ENCODE data around the gene LLGL2.
"Not testable (repeated sequence)": the region's sequence is repeated elsewhere in the genome, so short reads cannot be mapped to it uniquely, and the experiment has no call there.

Gene LLGL2

GRCh38 chr17:75524970-75525805 is at the start of gene LLGL2:
Gene LLGL2, plus strand, starts transcription at chr17:75525697. Its CDS starts 17,730 bp downstream, at chr17:75543427.
- peaks cover 28 to 43% (median 36%) of the 10 kb centered on the region in 11 experiments for H3K36me3 ChIP-seq
- H3K4me1 ChIP-seq = peaks cover 12 to 35% (median 27%) of the 10 kb centered on the region in 10 experiments; a peak in 19 of 20 replicates
- no peak for TF ChIP-seq Cebpa-rat (IDR thresholded peaks at IDR 0.05)
- no peaks in the 10 kb centered on the region for H3K9me3 ChIP-seq (replicated peaks in 1 of 11)
- peak within 1 kb of the TSS; percentile 69 to 90 (median 86) for H3K4me3 ChIP-seq
- peak within 1 kb of the TSS; percentile 94 to 100 (median 99) for H3K4me2 ChIP-seq
- H3K9ac ChIP-seq = peak within 1 kb of the TSS; percentile 61 to 85 (median 77)
- peak within 1 kb of the TSS in 10 of 11 experiments; percentile 40 to 67 (median 60); a peak in 19 of 22 replicates for H3K27ac ChIP-seq
- peaks cover 0 to 60% (median 28%) of the 10 kb centered on the region in 11 experiments; a peak in 18 of 22 replicates for H4K20me1 ChIP-seq
- H3K27me3 ChIP-seq = peaks cover 10 to 17% (median 16%) of the 10 kb centered on the region in 11 experiments; a peak in 21 of 22 replicates

- no peak for TF ChIP-seq Cebpa-rat (IDR thresholded peaks at IDR 0.05)
- Histone ChIP-seq H3K36me3 (peaks cover 34 to 76% (median 46%) of the 10 kb centered on the region in 11 experiments; a peak in 21 of 22 replicates), H3K9ac (peak overlapping the region in 9 of 11 experiments; percentile 7 to 57 (median 38); a peak in 9 of 22 replicates), H3K9me3 (replicated peaks in 1 of 11) (no peaks in the 10 kb centered on the region), H3K4me2 (peak overlapping the region; percentile 62 to 95 (median 79)), H3K4me3 (peak overlapping the region in 1 of 10 experiments; percentile 26; a peak in 1 of 20 replicates), H3K27ac (peak overlapping the region in 9 of 11 experiments; percentile 9 to 76 (median 46); a peak in 15 of 22 replicates), H3K4me1 (peaks cover 72 to 97% (median 95%) of the 10 kb centered on the region in 10 experiments), H3K27me3 (no peaks in the 10 kb centered on the region), H4K20me1 (peaks cover 0 to 28% (median 10%) of the 10 kb centered on the region in 11 experiments; a peak in 8 of 22 replicates)
Observed at GRCh38 chr17:75475851-75476250, 49.6 kb upstream of the LLGL2 start.

GRCh38 chr17:75476271-75476671 is 49.2 kb upstream of the LLGL2 start:
- no peak overlapping the region for H3K4me3 ChIP-seq
- peak overlapping the region in 8 of 11 experiments; percentile 9 to 76 (median 42); a peak in 13 of 22 replicates for H3K27ac ChIP-seq
- no peak for TF ChIP-seq Cebpa-rat (IDR thresholded peaks at IDR 0.05)
- H3K27me3 ChIP-seq = no peaks in the 10 kb centered on the region
- peaks cover 0 to 28% (median 10%) of the 10 kb centered on the region in 11 experiments; a peak in 8 of 22 replicates for H4K20me1 ChIP-seq
- H3K9ac ChIP-seq = peak overlapping the region in 8 of 11 experiments; percentile 19 to 57 (median 46); a peak in 10 of 22 replicates
- peaks cover 34 to 76% (median 48%) of the 10 kb centered on the region in 11 experiments; a peak in 21 of 22 replicates for H3K36me3 ChIP-seq
- peaks cover 72 to 97% (median 95%) of the 10 kb centered on the region in 10 experiments for H3K4me1 ChIP-seq
- no peaks in the 10 kb centered on the region for H3K9me3 ChIP-seq (replicated peaks in 1 of 11)
- H3K4me2 ChIP-seq = peak overlapping the region; percentile 62 to 95 (median 79)

- no peaks in the 10 kb centered on the region for H3K27me3 ChIP-seq
- no peaks in the 10 kb centered on the region for H3K9me3 ChIP-seq (replicated peaks in 1 of 11)
- TF ChIP-seq Cebpa-rat (IDR thresholded peaks at IDR 0.05) = no peak
- peaks cover 30 to 70% (median 44%) of the 10 kb centered on the region in 11 experiments; a peak in 21 of 22 replicates for H3K36me3 ChIP-seq
- H3K27ac ChIP-seq = peak overlapping the region in 6 of 11 experiments; percentile 4 to 47 (median 30); a peak in 8 of 22 replicates
- H3K4me3 ChIP-seq = no peak overlapping the region
- peaks cover 0 to 28% (median 10%) of the 10 kb centered on the region in 11 experiments; a peak in 8 of 22 replicates for H4K20me1 ChIP-seq
- H3K9ac ChIP-seq = peak overlapping the region in 6 of 11 experiments; percentile 11 to 49 (median 26); a peak in 7 of 22 replicates
- peak overlapping the region; percentile 42 to 95 (median 78) for H3K4me2 ChIP-seq
- peaks cover 73 to 97% (median 95%) of the 10 kb centered on the region in 10 experiments for H3K4me1 ChIP-seq
Observed at GRCh38 chr17:75476752-75477489, 48.6 kb upstream of the LLGL2 start.

GRCh38 chr17:75477490-75477862 is 48.0 kb upstream of the LLGL2 start:
- Histone ChIP-seq H3K36me3 (peaks cover 25 to 66% (median 39%) of the 10 kb centered on the region in 11 experiments; a peak in 21 of 22 replicates), H3K4me1 (peaks cover 76 to 97% (median 95%) of the 10 kb centered on the region in 10 experiments), H3K9ac (peak overlapping the region in 1 of 11 experiments; percentile 25; a peak in 2 of 22 replicates), H3K4me2 (peak overlapping the region; percentile 42 to 95 (median 78)), H3K27ac (peak overlapping the region in 5 of 11 experiments; percentile 4 to 47 (median 20); a peak in 5 of 22 replicates), H4K20me1 (peaks cover 0 to 28% (median 10%) of the 10 kb centered on the region in 11 experiments; a peak in 8 of 22 replicates)
- not testable (repeated sequence) for H3K4me3 ChIP-seq; H3K9me3 ChIP-seq (replicated peaks in 1 of 11); H3K27me3 ChIP-seq

- peaks cover 20 to 64% (median 35%) of the 10 kb centered on the region in 11 experiments; a peak in 20 of 22 replicates for H3K36me3 ChIP-seq
- TF ChIP-seq Cebpa-rat (IDR thresholded peaks at IDR 0.05) = no peak
- H3K9ac ChIP-seq = peak overlapping the region in 1 of 11 experiments; percentile 21; a peak in 1 of 22 replicates
- H4K20me1 ChIP-seq = peaks cover 0 to 28% (median 10%) of the 10 kb centered on the region in 11 experiments; a peak in 8 of 22 replicates
- peak overlapping the region in 7 of 11 experiments; percentile 8 to 40 (median 20); a peak in 10 of 22 replicates for H3K4me2 ChIP-seq
- peaks cover 85 to 97% (median 95%) of the 10 kb centered on the region in 10 experiments for H3K4me1 ChIP-seq
- no peak overlapping the region for H3K4me3 ChIP-seq
- H3K9me3 ChIP-seq (replicated peaks in 1 of 11) = no peaks in the 10 kb centered on the region
- no peaks in the 10 kb centered on the region for H3K27me3 ChIP-seq
- peak overlapping the region in 6 of 11 experiments; percentile 15 to 43 (median 34); a peak in 5 of 22 replicates for H3K27ac ChIP-seq
Observed at GRCh38 chr17:75478508-75478907, 47.0 kb upstream of the LLGL2 start.

- Histone ChIP-seq H3K4me1 (peaks cover 89 to 95% (median 93%) of the 10 kb centered on the region in 10 experiments), H3K36me3 (peaks cover 4 to 51% (median 20%) of the 10 kb centered on the region in 11 experiments; a peak in 16 of 22 replicates), H3K27me3 (no peaks in the 10 kb centered on the region), H3K9me3 (replicated peaks in 1 of 11) (no peaks in the 10 kb centered on the region), H3K9ac (peak overlapping the region in 10 of 11 experiments; percentile 35 to 70 (median 56); a peak in 15 of 22 replicates), H4K20me1 (peaks cover 0 to 20% (median 10%) of the 10 kb centered on the region in 11 experiments; a peak in 8 of 22 replicates), H3K4me3 (peak overlapping the region in 1 of 10 experiments; percentile 2; a peak in 1 of 20 replicates), H3K27ac (peak overlapping the region in 9 of 11 experiments; percentile 19 to 82 (median 70); a peak in 18 of 22 replicates), H3K4me2 (peak overlapping the region; percentile 70 to 90 (median 82))
- TF ChIP-seq Cebpa-rat (IDR thresholded peaks at IDR 0.05) = no peak
Observed at GRCh38 chr17:75480281-75480680, 45.2 kb upstream of the LLGL2 start.
